ENCODE results near the gene GAS2L3.

GAS2L3 gene

DNA sequence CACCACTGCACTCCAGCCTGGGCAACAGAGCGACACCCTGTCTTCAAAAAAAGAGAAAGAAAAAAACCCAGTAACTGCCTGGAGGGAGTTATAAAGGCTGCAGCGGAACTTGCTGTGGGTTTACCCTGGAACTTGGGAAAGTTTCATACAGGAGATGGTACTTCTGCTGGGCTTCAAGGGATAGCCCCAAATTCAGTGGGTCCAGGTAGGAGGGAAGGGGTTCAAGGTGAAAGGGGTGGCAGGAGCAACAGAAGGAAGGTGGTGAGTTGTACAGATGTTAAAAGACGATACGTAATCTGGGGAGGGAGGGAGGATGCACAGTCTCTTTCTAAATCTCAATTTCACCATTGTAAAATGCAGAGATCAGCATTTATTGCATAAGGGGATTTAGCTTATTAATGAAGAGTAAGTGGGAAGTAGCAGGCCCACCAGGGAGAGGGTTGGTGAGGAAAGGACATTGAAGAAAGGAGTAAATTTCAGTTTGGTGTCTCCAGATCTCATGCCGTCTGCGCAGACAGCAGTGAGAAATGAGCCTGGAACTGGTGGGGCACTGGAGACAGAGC lies 8.5 kb upstream of the GAS2L3 start:
- Histone ChIP-seq H3K4me3 (replicated peaks; ENCODE audit: insufficient read depth, low read length) (no peak overlapping the region), H3K27me3 (ENCODE audit: insufficient read depth, poor library complexity, severe bottlenecking) (no peaks in the 10 kb centered on the region), H3K27ac (replicated peaks) (no peak overlapping the region)
- TF ChIP-seq CTCF (IDR thresholded peaks at IDR 0.05; ENCODE audit: insufficient read depth, low read length) = no peak
- TF ChIP-seq POLR2AphosphoS5 (IDR thresholded peaks at IDR 0.05; ENCODE audit: low read depth) = no peak
- TF ChIP-seq, protein P1, sequence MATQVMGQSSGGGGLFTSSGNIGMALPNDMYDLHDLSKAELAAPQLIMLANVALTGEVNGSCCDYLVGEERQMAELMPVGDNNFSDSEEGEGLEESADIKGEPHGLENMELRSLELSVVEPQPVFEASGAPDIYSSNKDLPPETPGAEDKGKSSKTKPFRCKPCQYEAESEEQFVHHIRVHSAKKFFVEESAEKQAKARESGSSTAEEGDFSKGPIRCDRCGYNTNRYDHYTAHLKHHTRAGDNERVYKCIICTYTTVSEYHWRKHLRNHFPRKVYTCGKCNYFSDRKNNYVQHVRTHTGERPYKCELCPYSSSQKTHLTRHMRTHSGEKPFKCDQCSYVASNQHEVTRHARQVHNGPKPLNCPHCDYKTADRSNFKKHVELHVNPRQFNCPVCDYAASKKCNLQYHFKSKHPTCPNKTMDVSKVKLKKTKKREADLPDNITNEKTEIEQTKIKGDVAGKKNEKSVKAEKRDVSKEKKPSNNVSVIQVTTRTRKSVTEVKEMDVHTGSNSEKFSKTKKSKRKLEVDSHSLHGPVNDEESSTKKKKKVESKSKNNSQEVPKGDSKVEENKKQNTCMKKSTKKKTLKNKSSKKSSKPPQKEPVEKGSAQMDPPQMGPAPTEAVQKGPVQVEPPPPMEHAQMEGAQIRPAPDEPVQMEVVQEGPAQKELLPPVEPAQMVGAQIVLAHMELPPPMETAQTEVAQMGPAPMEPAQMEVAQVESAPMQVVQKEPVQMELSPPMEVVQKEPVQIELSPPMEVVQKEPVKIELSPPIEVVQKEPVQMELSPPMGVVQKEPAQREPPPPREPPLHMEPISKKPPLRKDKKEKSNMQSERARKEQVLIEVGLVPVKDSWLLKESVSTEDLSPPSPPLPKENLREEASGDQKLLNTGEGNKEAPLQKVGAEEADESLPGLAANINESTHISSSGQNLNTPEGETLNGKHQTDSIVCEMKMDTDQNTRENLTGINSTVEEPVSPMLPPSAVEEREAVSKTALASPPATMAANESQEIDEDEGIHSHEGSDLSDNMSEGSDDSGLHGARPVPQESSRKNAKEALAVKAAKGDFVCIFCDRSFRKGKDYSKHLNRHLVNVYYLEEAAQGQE (IDR thresholded peaks at IDR 0.05; ENCODE audit: insufficient replicate concordance, low read depth) = no peak
- no peak for TF ChIP-seq GABPA (IDR thresholded peaks at IDR 0.05; ENCODE audit: low read depth)
- no peak for TF ChIP-seq SPI1 (IDR thresholded peaks at IDR 0.05; ENCODE audit: borderline replicate concordance, low read depth)
- DNase-seq (ENCODE audit: low read depth in 1 of 2, low spot score in 1 of 2) = no peak

- TF ChIP-seq, protein P1 (IDR thresholded peaks at IDR 0.05; ENCODE audit: insufficient replicate concordance, low read depth) = no peak
- TF ChIP-seq POLR2AphosphoS5 (IDR thresholded peaks at IDR 0.05; ENCODE audit: low read depth) (no peak), SPI1 (IDR thresholded peaks at IDR 0.05; ENCODE audit: borderline replicate concordance, low read depth) (no peak), GABPA (IDR thresholded peaks at IDR 0.05; ENCODE audit: low read depth) (no peak), CTCF (IDR thresholded peaks at IDR 0.05; ENCODE audit: insufficient read depth, low read length) (no peak)
- Histone ChIP-seq H3K27ac (replicated peaks) (no peak overlapping the region), H3K4me3 (replicated peaks; ENCODE audit: insufficient read depth, low read length) (no peak overlapping the region), H3K27me3 (ENCODE audit: insufficient read depth, poor library complexity, severe bottlenecking) (no peaks in the 10 kb centered on the region)
- DNase-seq (ENCODE audit: low read depth in 1 of 2, low spot score in 1 of 2) = no peak
Observed at GRCh38 chr12:100565987-100566545, 7.4 kb upstream of the GAS2L3 start.

GRCh38 chr12:100566887-100567637 lies 6.4 kb upstream of the GAS2L3 start:
- TF ChIP-seq, protein P1 (IDR thresholded peaks at IDR 0.05; ENCODE audit: insufficient replicate concordance, low read depth) = no peak
- no peak for TF ChIP-seq GABPA (IDR thresholded peaks at IDR 0.05; ENCODE audit: low read depth)
- Histone ChIP-seq H3K27ac (replicated peaks) (no peak overlapping the region), H3K4me3 (replicated peaks; ENCODE audit: insufficient read depth, low read length) (no peak overlapping the region), H3K27me3 (ENCODE audit: insufficient read depth, poor library complexity, severe bottlenecking) (no peaks in the 10 kb centered on the region)
- peak; percentile 17 to 36 for DNase-seq (ENCODE audit: low read depth in 1 of 2, low spot score in 1 of 2)
